Islet precursor cell (in vitro differentiated cells): ENCODE results near the gene MROH7.
A peak's percentile ranks its signal among the peaks of the same experiment; 100 is the strongest.

Source experiments
- DNase-seq: peaks from one replicate; pipeline ENCODE4 v3.0.0-alpha.2; 2018

MROH7 gene

DNA sequence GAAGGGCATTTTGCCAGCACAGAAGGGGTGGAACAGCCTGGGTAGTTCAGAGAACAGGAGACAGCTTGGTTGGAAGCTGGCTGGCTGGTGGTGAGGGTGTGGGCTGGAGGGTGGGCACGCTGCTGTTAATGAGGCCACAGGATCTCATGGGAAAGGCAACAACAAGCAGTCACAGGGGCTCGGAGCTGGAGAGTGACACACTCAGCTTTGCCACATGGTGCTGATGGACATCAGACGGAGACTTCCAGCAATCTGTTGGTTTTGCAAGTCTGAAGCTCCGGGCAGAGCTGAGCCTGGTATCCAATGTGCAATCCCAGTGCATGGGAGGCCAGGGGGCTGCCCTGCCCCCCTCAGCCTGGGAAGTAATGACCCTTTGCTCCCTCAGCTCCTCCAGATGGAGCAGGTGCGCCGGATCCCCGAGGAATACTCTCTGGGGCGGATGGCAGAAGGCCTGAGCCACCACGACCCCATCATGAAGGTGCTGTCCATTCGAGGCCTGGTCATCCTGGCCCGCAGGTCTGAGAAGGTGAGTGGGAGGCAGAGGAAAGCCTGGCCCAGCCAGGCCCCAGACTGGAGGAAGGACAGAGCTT, 58.4 kb downstream of the MROH7 start:
- no peak for DNase-seq

DNA sequence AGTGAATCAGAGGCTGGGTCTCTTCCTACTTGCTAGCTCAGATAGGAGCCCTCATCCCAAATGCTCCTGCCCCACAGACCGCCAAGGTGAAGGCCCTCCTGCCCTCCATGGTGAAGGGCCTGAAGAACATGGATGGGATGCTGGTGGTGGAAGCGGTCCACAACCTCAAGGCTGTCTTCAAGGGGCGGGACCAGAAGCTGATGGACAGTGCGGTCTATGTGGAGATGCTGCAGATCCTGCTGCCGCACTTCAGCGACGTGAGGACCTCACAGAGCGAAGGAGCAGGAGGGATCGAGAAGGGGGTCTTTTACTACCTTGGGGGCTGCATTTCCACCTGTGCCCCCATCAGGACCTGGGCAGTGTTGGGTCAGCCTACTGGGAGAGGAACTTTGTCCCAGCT, 59.5 kb downstream of the MROH7 start:
- no peak for DNase-seq

DNA sequence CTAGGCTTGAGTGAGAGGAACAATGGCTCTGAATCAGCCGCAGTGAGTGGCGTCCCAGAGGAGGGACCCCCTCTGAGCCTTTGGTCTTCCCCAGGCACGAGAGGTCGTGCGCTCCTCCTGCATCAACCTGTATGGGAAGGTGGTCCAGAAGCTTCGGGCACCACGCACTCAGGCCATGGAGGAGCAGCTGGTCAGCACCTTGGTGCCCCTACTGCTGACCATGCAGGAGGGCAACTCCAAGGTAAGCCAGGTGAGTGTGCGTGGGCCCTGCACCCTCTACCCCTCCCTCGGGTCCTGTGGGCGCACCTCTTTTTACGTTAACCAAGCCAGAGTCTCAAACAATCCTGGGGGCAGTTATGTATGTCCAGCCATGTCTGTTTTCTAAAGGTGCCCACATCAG, 60.4 kb downstream of the MROH7 start:
- no peak for DNase-seq

DNA sequence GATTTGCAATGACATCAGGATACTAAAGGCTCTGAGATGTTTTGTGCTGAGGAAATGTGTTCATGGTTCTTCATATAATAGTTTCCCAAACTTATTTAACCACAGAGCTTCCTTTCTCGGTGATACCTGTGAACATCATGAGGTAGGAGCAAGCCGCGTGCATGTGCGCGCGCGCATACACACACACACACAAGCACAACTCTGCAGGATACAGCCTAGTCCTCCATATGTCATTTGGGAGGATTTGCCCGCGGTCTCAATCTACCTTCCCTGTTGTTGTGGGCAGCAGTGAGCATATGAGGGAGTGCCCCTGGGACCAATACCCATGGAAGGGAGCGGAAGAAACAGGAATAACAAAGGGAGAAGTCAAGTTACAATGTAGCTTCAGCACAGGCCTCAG, 61.9 kb downstream of the MROH7 start:
- no peak for DNase-seq

DNA sequence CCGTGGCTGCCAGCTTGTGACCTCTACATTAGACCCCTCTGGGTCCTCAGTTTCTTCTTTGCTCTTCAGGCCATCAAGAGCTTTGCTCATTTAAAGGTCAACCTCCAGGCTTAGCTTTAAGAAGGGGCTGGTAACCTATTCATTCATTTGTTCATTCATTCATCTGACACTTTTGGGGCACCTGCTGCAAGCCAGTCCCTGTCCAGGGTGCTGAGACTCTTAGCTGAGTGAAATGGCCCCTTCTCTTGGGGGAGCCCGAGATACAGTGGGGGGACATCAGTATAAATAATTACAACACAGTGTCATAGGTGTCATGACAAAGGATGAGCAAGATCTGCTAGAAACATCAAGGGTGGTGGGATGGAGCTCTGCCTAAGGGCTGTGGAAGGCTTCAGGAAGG, 63.6 kb downstream of the MROH7 start:
- DNase-seq, result no peak

DNA sequence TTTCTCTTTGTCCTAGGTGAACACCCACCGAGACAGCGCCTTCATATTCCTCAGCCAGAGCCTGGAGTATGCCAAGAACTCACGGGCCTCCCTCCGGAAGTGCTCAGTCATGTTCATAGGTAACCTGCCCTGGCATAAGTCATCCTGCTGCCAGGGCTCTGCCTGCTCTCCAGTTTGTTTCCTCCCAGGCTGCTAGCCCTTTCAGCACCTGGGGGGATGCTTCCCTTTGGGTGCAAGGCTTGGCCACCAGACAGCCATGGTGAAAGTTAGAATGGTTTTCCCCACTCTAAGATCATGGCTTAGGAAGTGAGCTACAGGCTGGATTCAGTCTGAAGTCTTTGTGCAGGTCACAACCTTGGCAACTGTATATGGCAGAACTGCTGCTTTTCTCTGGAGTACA, 64.8 kb downstream of the MROH7 start:
- DNase-seq, result no peak

DNA sequence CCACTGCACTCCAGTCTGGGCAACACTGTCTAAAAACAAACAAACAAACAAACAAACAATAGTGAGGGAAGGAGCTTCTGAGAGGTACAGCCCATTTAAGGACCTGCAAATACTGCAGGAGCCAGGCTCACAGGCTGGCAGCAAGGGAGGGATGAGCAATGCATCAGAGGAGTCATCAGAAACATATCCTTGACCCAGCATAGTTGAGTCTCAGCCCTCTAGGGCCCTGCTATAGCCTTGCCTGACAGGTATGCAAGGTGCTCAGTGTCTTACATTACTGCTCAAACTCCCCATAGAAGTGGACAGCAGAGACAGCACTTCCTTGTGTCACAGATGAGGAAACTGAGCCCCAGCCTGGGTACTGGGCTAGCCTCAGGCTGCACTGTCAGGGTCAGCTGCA, 66.8 kb downstream of the MROH7 start:
- no peak for DNase-seq

DNA sequence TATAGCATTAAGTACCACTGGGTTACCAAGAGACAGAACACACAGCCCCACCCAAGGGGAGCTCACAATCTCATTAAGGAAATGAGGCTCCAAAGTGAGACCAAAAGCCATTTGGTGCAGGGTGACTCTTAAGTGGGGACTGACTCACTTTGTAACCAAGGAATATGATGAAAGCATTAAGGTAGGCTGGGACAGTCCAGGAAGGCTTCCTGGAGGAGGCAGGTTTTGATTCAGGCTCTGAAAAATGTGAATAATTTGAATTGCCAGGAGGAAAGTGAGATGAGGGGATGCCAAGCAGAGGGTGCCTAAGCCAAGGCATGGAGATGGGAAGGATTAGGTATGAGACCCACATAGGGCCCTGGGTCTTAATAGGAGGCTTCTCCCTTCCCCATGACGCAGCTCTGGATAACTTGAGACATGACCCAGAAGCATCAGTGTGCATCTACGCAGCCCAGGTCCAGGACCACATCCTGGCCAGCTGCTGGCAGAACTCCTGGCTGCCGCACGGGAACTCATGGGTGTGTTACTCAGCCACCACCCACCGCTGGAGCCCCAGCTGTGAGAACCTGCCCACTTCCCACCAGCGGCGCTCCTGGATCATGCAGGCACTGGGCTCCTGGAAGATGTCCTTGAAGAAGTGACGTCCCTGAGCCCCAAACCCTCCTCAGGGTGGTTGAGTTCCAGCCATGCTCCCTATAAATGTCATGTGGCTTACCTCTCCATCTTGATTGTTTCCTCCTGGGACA, 68.1 kb downstream of the MROH7 start:
- no peak for DNase-seq

DNA sequence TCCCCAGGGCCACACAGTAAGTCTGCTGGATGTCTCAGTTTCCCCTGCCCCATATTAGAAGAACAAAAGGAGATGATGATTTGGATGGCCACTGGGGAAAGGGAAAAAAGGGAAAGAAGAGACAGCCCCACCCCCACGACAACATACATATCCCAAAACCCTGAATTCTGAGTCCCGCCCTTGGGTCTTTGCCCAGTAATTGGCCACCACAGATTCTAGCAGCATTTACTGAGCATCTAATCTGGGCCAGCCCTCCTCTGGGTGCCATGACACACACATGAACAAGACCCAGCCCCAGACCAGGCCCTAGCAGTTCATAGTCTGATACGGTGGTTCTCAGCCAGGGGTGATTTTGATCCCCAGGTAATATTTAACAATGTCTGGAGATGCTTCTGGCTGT, 68.8 kb downstream of the MROH7 start:
- no peak for DNase-seq

DNA sequence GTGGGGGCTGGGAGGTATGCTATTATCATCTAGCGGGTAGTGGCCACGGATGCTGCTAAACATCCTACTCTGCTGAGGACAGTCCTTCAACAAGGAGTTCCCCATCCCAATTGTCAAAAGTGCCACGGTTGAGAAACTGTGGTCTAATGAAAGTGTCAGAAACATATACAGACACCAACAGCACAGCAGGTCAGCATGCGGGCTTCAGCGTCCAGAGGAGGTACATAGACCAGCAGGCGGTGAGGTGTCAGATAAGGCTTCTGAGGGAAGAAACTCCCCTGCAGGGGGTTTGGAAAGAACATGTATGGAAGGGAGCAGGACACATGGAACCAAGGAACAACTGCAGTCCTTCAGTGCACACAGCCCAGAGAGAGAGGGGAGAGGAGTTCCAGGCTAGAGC, 69.3 kb downstream of the MROH7 start:
- DNase-seq, result no peak

DNA sequence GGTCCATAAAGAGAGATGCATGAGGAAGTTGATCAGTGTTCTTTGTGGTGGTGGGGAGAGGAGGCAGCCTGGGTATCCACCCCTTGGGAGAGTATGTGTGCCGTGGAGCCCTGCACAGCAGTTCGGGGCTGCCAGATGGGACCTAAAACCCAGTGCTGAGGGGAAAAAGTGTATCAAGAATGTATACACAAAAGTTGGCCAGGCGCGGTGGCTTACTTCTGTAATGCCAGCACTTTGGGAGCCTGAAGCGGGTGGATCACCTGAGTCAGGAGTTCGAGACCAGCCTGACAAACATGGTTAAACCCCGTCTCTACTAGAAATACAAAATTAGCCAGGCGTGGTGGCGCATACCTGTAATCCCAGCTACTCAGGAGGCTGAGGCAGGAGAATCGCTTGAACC, 70.0 kb downstream of the MROH7 start:
- DNase-seq, result no peak

DNA sequence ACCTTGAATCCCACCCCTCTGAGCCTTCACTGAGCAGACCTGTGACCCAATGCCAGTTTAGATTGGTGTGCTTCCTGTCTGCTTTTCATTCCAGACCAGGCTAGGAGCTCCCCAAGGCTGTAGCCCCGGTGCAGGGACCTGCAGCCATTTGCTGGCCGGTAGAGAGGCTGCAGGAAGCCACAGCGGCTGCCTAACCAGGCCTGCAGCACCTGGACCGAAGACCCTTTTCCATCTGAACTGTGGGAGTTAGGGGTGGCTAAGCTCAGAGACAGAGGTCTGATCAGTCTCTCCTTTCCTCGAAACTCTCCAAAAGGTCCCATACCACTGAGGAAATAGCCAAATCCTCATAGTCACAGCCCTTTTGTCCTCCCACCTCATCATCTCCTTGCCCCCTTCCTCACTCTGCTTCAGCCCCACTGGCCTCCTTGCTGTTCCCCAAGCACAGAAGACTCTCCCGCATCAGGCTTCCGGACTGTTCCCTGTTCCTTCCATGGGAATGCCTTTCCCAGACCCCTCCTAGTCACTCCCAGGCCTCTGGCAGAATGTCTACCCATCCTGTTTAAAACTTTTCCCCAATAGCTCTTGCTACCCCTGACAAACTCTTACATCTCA, 73.4 kb downstream of the MROH7 start:
- DNase-seq, result no peak

DNA sequence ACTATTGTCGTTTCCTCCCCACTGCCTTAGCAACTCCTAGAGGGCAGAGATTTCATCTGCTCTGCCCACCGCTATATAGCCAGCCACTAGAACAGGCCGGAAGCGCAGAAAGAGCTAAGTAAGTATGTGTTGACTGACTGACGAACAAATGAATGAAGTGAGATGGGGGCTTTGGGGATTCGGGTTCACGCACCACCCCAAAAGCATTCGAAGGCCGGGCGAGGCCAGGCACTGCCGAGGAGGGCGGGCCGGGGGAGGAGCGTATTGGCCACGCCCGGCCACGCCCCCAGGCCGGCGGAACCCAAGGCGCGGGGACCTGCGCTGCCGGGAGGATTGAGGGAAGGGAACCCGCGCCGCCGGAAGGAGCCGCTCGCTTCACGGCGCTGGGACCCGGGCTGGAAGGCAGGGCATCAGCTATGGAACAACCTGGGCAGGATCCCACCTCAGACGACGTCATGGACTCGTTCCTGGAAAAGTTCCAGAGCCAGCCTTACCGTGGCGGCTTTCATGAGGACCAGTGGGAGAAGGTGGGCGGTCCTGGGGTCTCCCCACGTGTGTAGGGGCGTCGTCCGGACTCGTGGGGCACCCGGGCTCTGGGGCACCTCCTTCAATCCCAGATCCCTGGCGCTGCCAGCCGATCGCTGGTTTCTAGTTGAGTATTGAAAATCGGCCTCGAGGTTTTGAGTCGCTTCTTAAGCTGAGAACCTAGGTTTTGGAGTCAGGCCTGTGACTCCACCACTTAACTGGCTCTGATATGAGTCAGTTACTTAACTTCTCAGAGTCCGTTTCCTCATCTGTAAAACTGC, 74.1 kb downstream of the MROH7 start, which contains the start of gene TTC4:
Gene TTC4, plus strand, starts transcription at position 369 of the 806 bp plus-strand sequence. Its CDS starts 48 bp downstream, at position 417.
- peak; percentile 89 for DNase-seq

DNA sequence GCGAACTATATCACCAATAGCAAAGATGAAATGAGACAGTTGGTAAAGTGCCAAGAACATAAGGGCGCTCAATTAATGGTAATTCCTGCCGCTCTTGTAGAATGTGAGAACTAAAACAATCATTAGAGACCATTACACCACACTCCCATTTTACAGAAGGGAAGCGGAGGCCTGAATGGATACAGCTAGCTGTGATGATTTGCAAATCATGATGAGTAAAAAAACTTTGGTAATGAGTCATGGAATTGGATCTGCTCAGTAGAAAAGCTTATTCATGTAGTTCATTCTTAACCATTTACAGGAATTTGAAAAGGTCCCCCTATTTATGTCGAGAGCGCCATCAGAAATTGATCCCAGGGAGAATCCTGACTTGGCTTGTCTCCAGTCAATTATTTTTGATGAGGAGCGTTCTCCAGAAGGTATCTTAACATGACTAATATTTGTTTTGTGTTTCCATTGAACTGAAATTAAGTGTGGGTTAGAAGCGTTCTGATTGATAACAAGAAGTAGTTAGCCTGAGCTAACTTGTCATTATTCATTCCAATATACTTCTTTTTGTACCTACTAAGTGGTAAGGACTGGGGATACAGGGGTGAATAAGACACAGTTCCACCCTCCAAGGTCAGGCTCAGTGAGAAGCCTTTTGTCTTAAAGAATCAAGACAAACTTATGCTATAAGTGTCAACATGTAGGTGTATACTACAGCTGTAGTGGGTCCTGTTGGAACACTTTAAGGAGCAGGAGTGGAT, 74.9 kb downstream of the MROH7 start:
- DNase-seq, result no peak

DNA sequence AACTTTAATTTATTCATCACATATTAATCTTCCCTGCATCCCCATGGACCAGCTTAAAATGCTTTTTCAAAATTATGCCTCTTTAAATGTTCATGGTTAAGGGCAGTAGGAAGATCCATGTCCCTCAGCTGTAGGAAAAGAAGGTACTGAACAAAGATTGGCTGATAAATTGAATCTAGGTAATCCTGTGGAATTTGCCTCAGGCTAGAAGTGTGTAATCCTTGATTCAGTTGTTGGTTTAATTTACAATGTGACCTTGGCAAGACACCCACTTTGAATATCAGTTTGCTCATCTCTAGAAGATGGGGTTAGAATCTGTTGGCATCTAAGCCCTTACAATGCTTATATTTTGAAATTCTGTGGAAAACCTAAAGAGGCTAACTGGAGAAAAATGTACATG, 80.1 kb downstream of the MROH7 start:
- DNase-seq, result no peak

DNA sequence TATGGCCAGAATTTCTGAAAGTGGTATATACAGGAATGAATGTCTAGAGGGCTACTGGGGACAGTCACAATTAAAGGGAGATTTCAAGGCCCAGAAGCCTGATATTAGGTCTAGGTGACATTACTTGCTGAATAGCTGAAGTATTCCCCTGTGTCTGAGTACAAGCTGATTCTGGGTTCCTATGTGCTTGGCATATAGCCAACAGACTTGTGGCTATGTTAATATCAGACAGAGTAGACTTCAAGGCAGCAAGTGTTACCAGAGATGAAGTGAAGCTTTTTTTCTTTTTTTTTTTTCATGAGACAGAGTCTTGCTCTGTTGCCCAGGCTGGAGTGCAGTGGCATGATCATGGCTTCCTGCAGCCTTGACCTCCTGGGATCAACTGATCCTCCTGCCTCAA, 82.4 kb downstream of the MROH7 start:
- DNase-seq, result no peak

DNA sequence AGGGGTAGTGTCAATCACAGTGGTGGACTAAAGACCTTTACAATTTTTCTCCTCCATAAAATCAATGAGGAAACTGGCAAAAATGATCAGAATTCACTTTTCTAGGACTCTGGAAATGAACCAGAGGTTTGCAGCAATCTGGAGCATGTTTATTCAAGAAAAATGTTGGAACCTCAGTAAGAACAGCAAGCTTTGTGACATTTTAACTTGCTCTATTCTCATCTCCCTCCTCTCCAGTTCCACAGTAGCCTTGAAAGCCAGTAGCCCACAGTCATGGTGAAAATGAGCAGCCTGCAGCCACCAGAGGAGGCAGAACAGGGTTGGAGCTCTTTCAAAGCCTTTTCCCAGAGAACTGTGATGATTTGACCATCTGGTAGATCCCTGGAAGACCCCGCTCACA, 83.2 kb downstream of the MROH7 start:
- no peak for DNase-seq

DNA sequence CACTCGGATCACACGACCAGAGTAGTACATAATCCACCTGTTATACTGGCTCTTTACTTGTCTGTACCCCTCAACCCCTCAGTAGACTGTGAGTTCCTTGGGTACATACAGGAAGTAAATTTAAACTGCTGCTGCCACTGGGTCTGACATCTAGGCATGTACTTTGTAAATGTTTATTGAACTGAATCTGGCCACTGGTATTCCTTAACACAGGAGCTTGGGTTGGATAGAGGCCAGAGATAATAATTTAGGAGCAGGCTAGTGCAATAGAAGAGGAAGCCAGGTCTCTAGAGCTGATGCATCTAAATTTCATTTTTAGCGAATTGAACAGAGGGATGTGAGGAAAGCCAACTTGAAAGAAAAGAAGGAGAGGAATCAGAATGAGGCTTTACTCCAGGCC, 86.4 kb downstream of the MROH7 start:
- DNase-seq, result no peak

DNA sequence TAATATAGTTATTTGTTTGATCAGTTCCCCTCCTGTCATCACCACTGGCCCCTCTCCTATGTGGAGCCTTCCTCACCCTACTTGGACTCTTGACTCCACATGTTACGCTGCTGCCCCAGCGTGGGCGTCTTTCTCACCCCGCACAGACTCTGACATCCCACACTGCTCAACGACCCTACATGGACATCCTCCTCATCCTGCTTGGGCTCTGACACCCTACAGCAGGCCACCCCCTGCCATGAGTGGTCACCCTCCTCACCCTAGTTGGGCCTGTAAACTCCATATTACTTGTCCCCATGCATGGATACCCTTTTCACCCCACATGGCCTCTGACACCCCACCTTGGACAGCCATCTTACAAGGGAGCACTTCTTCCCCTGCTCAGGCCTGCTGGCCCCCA, 95.1 kb downstream of the MROH7 start:
- DNase-seq, result no peak

DNA sequence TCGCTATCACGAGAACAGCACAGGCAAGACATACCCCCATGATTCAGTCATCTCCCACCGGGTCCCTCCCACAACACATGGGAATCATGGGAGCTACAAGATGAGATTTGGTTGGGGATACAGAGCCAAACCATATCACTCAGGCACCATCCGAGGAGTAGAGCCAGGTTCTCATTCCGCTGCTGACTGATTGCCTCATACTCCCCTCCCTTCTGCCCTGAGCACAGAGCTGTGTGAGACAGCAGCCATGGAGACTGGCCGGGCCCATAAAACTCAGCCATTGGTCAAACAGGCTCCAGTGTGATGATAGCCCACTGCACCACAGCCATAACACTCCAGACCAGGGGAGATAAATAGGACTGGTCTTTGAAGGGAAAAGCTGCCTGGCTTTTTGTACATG, 96.7 kb downstream of the MROH7 start:
- no peak for DNase-seq

DNA sequence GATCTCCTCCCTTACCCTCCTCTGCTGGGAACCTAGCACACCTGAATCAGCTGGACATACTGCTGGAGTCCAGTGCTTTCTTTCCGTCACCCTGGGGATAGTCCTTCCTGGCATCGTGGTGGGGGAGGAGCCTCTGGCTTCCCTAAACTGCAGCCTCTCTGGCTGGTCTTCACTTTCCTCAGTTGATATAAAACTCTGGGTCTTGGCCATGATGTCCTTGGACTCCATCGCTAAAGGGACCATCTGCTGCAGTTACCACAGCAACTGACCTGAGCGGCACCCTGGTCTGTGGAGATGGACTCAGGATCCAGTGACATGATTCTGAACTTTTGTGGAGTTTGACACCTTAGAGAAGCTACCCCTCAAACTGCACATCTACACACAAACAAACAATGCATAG, 99.9 kb downstream of the MROH7 start:
- DNase-seq, result no peak

DNA sequence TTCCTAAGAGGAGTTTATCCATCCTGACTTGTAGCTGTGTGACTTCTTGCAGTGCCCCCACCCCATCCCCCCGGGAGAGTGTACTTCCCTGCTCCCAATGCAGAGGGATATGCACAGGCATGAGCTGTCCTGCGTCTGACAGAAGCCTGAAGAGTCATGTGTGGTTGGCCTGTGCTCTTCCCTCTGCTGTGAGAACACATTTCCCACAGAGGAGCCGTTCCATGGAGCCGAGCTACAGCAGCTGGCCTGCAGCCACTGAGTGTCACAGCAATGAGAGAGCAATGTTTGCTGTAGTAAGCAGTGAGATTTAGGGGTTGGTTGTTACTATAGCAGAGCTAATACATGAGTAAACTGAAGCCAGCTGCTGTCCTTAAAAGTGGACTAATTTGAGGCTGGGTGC, 100.7 kb downstream of the MROH7 start:
- DNase-seq, result no peak
